Measurements from ENCODE around the gene LIME1. TPM values are rescaled to one million over a fixed set of nuclear protein-coding genes. Genes with fewer than 3 reads are reported as not detected.

Gene LIME1
- total RNA-seq: 10 to 100 TPM in 1 of 2 donors, 1 to 10 TPM in 1; 6.3 to 18.2 TPM

- no peak within 1 kb of the TSS for H3K27ac Mint-ChIP-seq
- no peaks in the 10 kb centered on the region for H3K9me3 Mint-ChIP-seq
- H3K36me3 Mint-ChIP-seq: peaks cover 7 to 10% of the 10 kb centered on the region in 2 donors
Measured at GRCh38 chr20:63735859-63736718, at the start of gene LIME1. LIME1 (plus strand) TSS chr20:63736664; CDS start chr20:63737550, 886 bp downstream.

GRCh38 chr20:63687419-63688178 lies 48.9 kb upstream of the LIME1 start:
- no peak for DNase-seq (ENCODE audit: low spot score in 2 of 2)
- Mint-ChIP-seq H3K36me3 (no peaks in the 10 kb centered on the region), H3K27ac (peak overlapping the region in 1 of 2 donors; percentile 85), H3K9me3 (no peaks in the 10 kb centered on the region)
- ATAC-seq: no peak

More at GRCh38 chr20:63735859-63736718, at the start of gene LIME1:
- ATAC-seq (peak; percentile 11 to 33), DNase-seq (ENCODE audit: low spot score in 2 of 2) (peak in 1 of 2 donors; percentile 54)

- DNase-seq (ENCODE audit: low spot score in 2 of 2) (no peak), ATAC-seq (no peak)
- no peaks in the 10 kb centered on the region for H3K36me3 Mint-ChIP-seq
- H3K27ac Mint-ChIP-seq: peak overlapping the region in 1 of 2 donors; percentile 85
- H3K9me3 Mint-ChIP-seq: no peaks in the 10 kb centered on the region
Measured at GRCh38 chr20:63688228-63689045, 48.0 kb upstream of the LIME1 start.

- Mint-ChIP-seq H3K27ac (no peak overlapping the region), H3K9me3 (no peaks in the 10 kb centered on the region), H3K36me3 (peaks cover 0 to 6% of the 10 kb centered on the region in 2 donors)
- DNase-seq (ENCODE audit: low spot score in 2 of 2): no peak
- no peak for ATAC-seq
Measured at GRCh38 chr20:63689046-63690002, 47.1 kb upstream of the LIME1 start.

- Mint-ChIP-seq H3K9me3 (no peaks in the 10 kb centered on the region), H3K27ac (no peak overlapping the region), H3K36me3 (peaks cover 0 to 6% of the 10 kb centered on the region in 2 donors)
- ATAC-seq (no peak), DNase-seq (ENCODE audit: low spot score in 2 of 2) (no peak)
Measured at GRCh38 chr20:63690003-63690897, 46.2 kb upstream of the LIME1 start.

- H3K27ac Mint-ChIP-seq: peak overlapping the region in 1 of 2 donors; percentile 73
Measured at GRCh38 chr20:63690898-63691710, 45.4 kb upstream of the LIME1 start.

GRCh38 chr20:63691711-63692435 lies 44.6 kb upstream of the LIME1 start:
- DNase-seq (ENCODE audit: low spot score in 2 of 2): no peak
- Mint-ChIP-seq H3K9me3 (no peaks in the 10 kb centered on the region), H3K36me3 (peaks cover 0 to 6% of the 10 kb centered on the region in 2 donors), H3K27ac (peak overlapping the region; percentile 48 to 73)
- no peak for ATAC-seq

More at GRCh38 chr20:63690898-63691710, 45.4 kb upstream of the LIME1 start:
- DNase-seq (ENCODE audit: low spot score in 2 of 2): no peak
- Mint-ChIP-seq H3K9me3 (no peaks in the 10 kb centered on the region), H3K36me3 (peaks cover 0 to 6% of the 10 kb centered on the region in 2 donors)
- ATAC-seq: no peak

GRCh38 chr20:63692436-63693082 lies 43.9 kb upstream of the LIME1 start:
- Mint-ChIP-seq H3K36me3 (peaks cover 0 to 6% of the 10 kb centered on the region in 2 donors), H3K9me3 (no peaks in the 10 kb centered on the region), H3K27ac (peak overlapping the region in 1 of 2 donors; percentile 48)
- ATAC-seq (no peak), DNase-seq (ENCODE audit: low spot score in 2 of 2) (no peak)

- peak overlapping the region in 1 of 2 donors; percentile 48 for H3K27ac Mint-ChIP-seq
- ATAC-seq (no peak), DNase-seq (ENCODE audit: low spot score in 2 of 2) (no peak)
- H3K36me3 Mint-ChIP-seq: peaks cover 0 to 6% of the 10 kb centered on the region in 2 donors
- H3K9me3 Mint-ChIP-seq: no peaks in the 10 kb centered on the region
Measured at GRCh38 chr20:63693083-63693732, 43.3 kb upstream of the LIME1 start.

- Mint-ChIP-seq H3K9me3 (no peaks in the 10 kb centered on the region), H3K36me3 (peaks cover 0 to 6% of the 10 kb centered on the region in 2 donors), H3K27ac (peak overlapping the region in 1 of 2 donors; percentile 92)
- ATAC-seq: no peak
- DNase-seq (ENCODE audit: low spot score in 2 of 2): no peak
Measured at GRCh38 chr20:63693733-63694583, 42.5 kb upstream of the LIME1 start.

GRCh38 chr20:63694584-63695423 lies 41.7 kb upstream of the LIME1 start:
- peaks cover 0 to 6% of the 10 kb centered on the region in 2 donors for H3K36me3 Mint-ChIP-seq
- H3K27ac Mint-ChIP-seq: no peak overlapping the region

More at GRCh38 chr20:63694584-63695423, 41.7 kb upstream of the LIME1 start:
- ATAC-seq (no peak), DNase-seq (ENCODE audit: low spot score in 2 of 2) (no peak)
- H3K9me3 Mint-ChIP-seq: no peaks in the 10 kb centered on the region
